Activated naive CD4-positive, alpha-beta T cell treated with anti-CD3 and anti-CD28 coated beads, Interleukin-2, amount 50 U/mL, for 24 hours (primary cell): ENCODE results near the gene GPC6.
"Not testable (repeated sequence)": the region's sequence is repeated elsewhere in the genome, so short reads cannot be mapped to it uniquely, and the experiment has no call there.

Experiments
- H3K27ac Mint-ChIP-seq: one replicate; pipeline ENCODE4 v1.8.0; 2021; ENCODE audit warnings: mild to moderate bottlenecking, mixed read lengths
- H3K27me3 Mint-ChIP-seq: one replicate; pipeline ENCODE4 v1.8.0; 2021; ENCODE audit warnings: mixed read lengths
- H3K36me3 Mint-ChIP-seq: one replicate; pipeline ENCODE4 v1.8.0; 2021; ENCODE audit warnings: mixed read lengths
- H3K4me1 Mint-ChIP-seq: one replicate; pipeline ENCODE4 v1.8.0; 2021; ENCODE audit warnings: mixed read lengths
- H3K4me3 Mint-ChIP-seq: one replicate; pipeline ENCODE4 v1.8.0; 2021; ENCODE audit warnings: mild to moderate bottlenecking, mixed read lengths
- H3K9me3 Mint-ChIP-seq: one replicate; pipeline ENCODE4 v1.8.0; 2021; ENCODE audit warnings: mixed read lengths

The GPC6 gene

DNA sequence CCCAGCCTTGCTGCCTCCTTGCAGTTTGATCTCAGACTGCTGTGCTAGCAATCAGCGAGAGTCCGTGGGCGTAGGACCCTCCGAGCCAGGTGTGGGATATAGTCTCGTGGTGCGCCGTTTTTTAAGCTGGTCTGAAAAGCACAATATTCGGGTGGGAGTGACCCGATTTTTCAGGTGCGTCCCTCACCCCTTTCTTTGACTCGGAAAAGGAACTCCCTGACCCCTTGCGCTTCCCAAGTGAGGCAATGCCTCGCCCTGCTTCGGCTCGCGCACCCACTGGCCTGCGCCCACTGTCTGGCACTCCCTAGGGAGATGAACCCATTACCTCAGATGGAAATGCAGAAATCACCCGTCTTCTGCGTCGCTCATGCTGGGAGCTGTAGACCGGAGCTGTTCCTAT is 269.5 kb downstream of the GPC6 start:
- H3K4me1 Mint-ChIP-seq, H3K4me3 Mint-ChIP-seq, H3K27ac Mint-ChIP-seq, H3K9me3 Mint-ChIP-seq, H3K36me3 Mint-ChIP-seq, H3K27me3 Mint-ChIP-seq: not testable (repeated sequence)

DNA sequence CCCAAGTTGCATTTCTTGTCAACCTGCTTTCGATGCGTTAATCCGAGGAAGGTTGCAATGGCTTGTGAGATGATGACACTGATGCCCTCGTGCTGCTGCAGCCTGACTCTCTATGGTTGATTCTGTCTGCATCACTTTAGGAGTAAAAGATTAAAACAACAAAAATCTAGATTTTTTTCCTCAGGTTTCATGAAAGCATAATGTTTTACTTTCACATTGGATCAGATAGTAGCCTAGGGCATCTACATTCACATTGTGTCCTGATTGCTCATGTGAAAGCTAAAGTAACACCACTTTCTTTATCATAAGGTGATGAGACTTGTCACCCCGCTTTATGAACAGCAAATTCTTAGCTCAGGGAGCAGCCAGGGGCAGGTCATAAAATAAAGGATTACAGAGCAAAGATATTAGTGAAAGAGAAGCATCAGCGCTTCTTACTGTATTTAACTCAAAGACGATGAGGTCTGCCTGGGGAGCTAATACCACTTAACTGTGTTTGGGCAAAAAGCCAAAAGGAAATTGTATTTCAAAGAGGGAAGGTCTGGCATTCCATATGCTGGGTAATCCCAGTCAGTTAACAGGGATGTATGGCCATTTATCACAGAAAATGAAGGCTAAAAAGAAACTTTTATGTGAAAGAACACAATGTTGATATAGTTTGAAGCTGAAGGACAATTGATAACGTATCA is 270.5 kb downstream of the GPC6 start:
- Mint-ChIP-seq H3K4me1 (no peaks in the 10 kb centered on the region), H3K27me3 (peaks cover 5% of the 10 kb centered on the region), H3K36me3 (no peaks in the 10 kb centered on the region), H3K9me3 (no peaks in the 10 kb centered on the region), H3K4me3 (no peak overlapping the region), H3K27ac (no peak overlapping the region)

DNA sequence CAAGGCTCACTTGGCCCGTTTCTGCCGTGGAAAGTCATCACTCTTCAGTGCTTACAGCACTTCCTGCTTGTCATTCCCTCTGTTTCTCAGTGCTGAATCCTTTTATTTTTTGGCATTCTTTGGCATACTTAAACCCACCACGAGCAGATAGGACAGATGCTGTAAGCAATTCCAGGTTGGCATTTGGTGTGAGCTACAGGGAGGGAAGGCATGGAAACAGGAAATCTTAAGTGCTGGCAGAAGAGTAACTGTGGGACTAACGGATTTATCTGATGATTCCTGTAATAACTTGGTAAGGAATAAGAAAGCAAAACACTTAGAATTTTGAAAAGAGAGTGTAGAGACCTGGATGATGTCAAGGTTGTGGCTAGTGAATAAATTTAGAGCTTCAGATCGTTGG is 273.4 kb downstream of the GPC6 start:
- Mint-ChIP-seq H3K4me1 (no peaks in the 10 kb centered on the region), H3K27ac (no peak overlapping the region), H3K27me3 (peaks cover 5% of the 10 kb centered on the region), H3K36me3 (no peaks in the 10 kb centered on the region), H3K9me3 (no peaks in the 10 kb centered on the region), H3K4me3 (no peak overlapping the region)

DNA sequence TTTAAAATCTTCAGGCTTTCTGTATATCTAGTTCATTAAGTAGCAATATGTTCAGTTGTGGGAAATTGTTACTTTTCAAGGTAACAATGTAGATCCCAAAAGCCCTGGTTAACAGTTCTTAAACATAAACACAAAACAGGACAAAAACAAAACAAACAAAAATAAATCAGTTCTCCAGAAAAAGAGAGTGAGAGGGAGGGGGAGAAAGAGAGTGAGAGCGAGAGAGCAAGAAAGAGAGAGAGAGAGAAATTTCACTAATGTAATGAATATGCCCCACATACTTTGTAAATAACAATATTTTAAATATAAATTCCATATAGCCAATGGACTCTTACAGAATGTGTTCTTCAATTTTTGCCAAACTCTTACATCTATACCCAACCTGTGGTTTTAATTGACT is 275.5 kb downstream of the GPC6 start:
- no peaks in the 10 kb centered on the region for H3K9me3 Mint-ChIP-seq
- H3K36me3 Mint-ChIP-seq: no peaks in the 10 kb centered on the region

DNA sequence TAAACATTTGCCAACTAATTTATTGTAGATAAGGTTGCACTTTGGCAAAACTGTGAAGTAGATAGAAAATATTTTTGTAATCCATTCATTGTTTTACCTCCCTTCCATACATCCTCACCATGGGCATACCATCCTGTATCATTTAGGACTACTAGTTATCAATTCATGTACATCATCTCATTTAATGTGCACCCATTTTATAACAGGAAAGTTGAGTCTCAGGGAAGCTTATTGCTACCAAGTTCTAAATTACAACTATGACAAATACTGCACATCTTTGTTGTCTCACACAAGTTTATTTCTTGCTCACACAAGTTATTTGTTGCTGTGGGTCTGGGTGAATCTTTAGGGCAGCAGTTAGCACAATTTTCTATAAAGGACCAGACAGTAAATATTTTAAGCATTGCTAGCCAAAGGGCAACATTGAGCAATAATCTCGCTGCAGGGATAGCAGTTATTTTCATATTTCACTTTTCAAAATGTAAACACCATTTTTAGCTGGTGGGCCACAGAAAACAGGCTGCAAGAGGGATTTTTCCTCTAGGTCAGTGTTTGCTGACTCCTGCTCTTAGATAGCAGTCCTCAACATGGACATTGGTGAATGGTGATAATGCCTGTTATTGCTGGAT is 276.5 kb downstream of the GPC6 start:
- Mint-ChIP-seq H3K9me3 (no peaks in the 10 kb centered on the region), H3K36me3 (no peaks in the 10 kb centered on the region)

More for the DNA sequence above, 275.5 kb downstream of the GPC6 start:
- Mint-ChIP-seq H3K27ac (no peak overlapping the region), H3K4me3 (no peak overlapping the region), H3K27me3 (peaks cover 5% of the 10 kb centered on the region), H3K4me1 (no peaks in the 10 kb centered on the region)

DNA sequence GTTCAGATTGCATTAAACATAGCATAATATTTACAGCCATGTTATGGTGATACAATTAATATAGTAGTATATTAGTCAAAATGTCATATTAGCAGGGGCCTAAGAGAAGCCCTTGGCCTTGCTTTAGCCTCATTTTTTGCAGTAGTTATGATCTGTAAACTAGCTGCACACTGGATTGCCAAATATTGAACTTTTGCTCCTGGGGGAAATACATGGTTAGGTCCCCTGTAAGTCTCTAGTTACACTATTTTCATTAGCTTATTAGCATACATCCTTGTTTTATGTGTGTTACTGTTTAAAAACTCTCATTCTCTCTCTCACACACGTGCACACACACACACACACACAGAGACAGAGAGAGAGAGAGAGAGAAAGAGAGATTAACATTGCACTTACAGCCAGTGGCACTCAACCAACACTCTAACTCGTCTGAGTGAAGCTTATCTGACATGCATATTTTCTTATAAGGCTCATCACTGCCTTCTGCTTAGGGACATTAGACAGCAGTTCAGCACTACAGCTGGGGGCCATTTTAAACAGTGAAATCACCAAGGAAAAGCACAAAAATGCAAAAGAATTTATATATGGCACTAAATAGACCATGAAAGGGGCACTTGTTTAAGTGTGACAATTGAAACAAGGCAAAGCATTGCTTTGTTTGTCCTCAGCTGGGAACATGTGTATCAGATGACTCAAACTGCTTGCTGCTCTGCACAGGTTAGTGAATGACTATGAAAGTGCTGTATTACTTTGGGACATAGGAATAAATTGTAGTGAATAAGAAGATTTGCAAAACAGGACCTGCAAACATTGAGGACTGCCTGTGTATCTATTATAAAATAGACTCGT is 278.7 kb downstream of the GPC6 start:
- no peak overlapping the region for H3K4me3 Mint-ChIP-seq
- no peaks in the 10 kb centered on the region for H3K4me1 Mint-ChIP-seq
- no peaks in the 10 kb centered on the region for H3K27me3 Mint-ChIP-seq
- no peak overlapping the region for H3K27ac Mint-ChIP-seq
- no peaks in the 10 kb centered on the region for H3K36me3 Mint-ChIP-seq
- no peaks in the 10 kb centered on the region for H3K9me3 Mint-ChIP-seq

More for the DNA sequence above, 276.5 kb downstream of the GPC6 start:
- Mint-ChIP-seq H3K4me3 (no peak overlapping the region), H3K4me1 (no peaks in the 10 kb centered on the region), H3K27ac (no peak overlapping the region), H3K27me3 (peaks cover 5% of the 10 kb centered on the region)

DNA sequence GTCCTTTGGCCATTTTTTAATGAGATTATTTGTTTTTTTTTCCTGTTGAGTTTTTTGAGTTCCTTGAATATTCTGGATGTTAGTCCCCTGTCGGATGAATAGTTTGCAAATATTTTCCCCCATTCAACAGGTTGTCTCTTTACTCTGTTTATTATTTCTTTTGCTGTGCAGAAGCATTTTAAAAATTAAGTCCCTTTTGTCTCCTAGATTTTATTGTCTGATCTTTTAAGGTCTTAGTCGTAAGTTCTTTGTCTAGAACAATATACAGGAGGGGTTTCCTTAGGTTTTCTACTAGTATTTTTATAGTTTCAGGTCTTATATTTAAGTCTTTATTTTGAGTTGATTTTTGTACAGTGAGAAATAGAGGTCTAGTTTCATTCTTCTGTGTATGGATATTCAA is 284.4 kb downstream of the GPC6 start:
- Mint-ChIP-seq H3K4me3 (no peak overlapping the region), H3K9me3 (no peaks in the 10 kb centered on the region), H3K36me3 (no peaks in the 10 kb centered on the region), H3K27me3 (peaks cover 3% of the 10 kb centered on the region), H3K4me1 (no peaks in the 10 kb centered on the region), H3K27ac (no peak overlapping the region)

DNA sequence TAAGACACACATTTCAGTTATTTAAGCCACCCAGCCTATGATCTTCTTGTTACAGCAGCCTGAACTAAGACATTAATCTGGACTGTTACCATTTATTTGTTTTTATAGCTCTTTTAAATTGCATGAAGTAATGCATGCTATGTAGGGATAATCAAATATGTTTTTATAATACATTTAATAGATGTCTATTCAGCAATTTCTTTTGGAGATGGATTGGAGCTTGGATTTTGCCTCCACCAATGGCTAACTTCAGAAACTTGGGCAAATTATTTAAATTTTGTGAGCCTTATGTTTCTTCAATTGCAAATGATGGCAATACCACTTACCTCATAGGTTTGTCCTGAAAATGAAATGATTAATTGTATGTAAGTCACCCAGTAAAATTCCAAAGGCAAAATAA is 288.7 kb downstream of the GPC6 start:
- H3K27ac Mint-ChIP-seq: no peak overlapping the region
- H3K9me3 Mint-ChIP-seq: no peaks in the 10 kb centered on the region
- H3K36me3 Mint-ChIP-seq: no peaks in the 10 kb centered on the region
- H3K4me1 Mint-ChIP-seq: no peaks in the 10 kb centered on the region
- peaks cover 3% of the 10 kb centered on the region for H3K27me3 Mint-ChIP-seq
- no peak overlapping the region for H3K4me3 Mint-ChIP-seq

DNA sequence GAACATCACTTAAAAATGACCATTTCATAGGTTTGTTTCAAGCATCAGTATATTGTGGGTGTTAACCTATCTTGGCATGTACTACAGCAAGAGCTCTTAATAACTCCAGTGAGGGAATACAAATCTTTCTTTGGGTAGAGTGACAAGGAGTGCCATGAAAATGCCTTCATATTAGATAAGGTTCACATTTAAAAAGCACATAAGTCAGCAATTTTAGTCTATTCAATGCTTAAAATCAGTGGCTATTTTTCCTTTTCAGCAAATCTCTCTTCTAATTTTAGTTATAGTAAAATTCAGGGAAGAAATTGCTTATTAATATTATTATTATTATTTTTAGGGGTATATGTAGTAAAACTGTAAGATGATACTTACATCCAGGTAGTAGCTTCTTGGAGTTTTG is 291.1 kb downstream of the GPC6 start:
- Mint-ChIP-seq H3K4me1 (no peaks in the 10 kb centered on the region), H3K27ac (no peak overlapping the region)

DNA sequence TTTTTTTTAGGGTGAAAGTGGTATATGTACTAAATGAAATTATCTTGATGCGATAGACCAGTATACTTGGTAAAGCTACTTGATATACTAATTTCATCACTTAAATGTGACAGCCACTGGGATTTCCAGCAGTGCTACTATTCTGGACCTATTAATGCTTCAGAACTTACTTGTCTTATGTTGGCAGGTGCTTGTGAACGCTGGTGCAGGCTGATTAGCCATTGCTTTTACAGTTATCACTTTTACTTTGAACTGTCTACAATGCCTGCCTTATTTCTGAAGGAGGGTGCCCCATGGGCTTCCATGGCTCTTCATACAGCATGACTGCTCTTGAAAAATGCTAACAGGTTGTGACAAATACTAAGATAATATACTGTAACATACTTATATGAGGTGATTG is 294.7 kb downstream of the GPC6 start:
- Mint-ChIP-seq H3K27me3 (peaks cover 1% of the 10 kb centered on the region), H3K4me1 (no peaks in the 10 kb centered on the region), H3K4me3 (no peak overlapping the region), H3K27ac (no peak overlapping the region), H3K9me3 (no peaks in the 10 kb centered on the region), H3K36me3 (no peaks in the 10 kb centered on the region)

More for the DNA sequence above, 291.1 kb downstream of the GPC6 start:
- no peaks in the 10 kb centered on the region for H3K36me3 Mint-ChIP-seq
- H3K9me3 Mint-ChIP-seq: no peaks in the 10 kb centered on the region
- peaks cover 3% of the 10 kb centered on the region for H3K27me3 Mint-ChIP-seq
- H3K4me3 Mint-ChIP-seq: no peak overlapping the region

DNA sequence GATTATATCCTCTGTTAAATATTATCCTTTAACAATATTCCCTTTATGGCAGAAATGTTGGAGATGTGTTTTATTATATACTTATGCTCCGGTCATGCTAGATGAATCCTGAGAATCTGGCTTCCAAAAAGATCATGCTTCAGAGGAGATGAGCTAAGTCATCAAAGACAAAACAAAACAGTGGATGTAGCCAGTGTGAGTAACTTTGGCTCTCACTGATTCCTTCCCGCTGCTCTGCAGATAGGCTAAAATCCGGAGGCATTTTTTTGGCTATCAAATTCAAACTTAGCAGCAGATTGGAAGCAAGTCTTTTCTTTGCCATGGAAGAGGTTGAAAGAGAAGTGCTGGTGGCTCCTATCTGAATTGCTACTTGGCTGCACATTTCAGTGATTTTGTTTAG is 295.9 kb downstream of the GPC6 start:
- Mint-ChIP-seq H3K27me3 (peaks cover 1% of the 10 kb centered on the region), H3K9me3 (no peaks in the 10 kb centered on the region), H3K4me3 (no peak overlapping the region), H3K27ac (peak overlapping the region; percentile 43), H3K36me3 (no peaks in the 10 kb centered on the region), H3K4me1 (no peaks in the 10 kb centered on the region)

DNA sequence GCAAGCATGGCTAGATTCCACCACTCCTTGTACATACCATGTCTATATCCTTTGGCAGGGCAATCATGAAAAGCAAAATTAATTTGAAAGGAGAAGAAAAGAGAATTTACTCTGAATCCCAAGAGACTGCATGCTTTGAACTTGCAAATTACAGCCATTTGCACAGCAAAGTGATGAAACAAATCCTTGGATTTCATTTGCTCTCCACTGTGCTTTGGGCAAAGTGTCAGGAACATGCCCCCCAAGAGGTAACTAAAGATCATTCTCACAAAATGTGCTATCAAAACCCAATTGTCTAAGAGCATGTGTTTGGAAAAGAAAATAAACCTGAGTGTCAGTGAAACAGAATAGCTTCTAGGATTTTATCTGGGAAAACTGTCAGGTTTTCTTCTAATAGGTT is 298.5 kb downstream of the GPC6 start:
- no peak overlapping the region for H3K27ac Mint-ChIP-seq
- H3K27me3 Mint-ChIP-seq: peaks cover 1% of the 10 kb centered on the region
- H3K4me1 Mint-ChIP-seq: no peaks in the 10 kb centered on the region
- no peaks in the 10 kb centered on the region for H3K9me3 Mint-ChIP-seq
- H3K4me3 Mint-ChIP-seq: no peak overlapping the region
- H3K36me3 Mint-ChIP-seq: no peaks in the 10 kb centered on the region

DNA sequence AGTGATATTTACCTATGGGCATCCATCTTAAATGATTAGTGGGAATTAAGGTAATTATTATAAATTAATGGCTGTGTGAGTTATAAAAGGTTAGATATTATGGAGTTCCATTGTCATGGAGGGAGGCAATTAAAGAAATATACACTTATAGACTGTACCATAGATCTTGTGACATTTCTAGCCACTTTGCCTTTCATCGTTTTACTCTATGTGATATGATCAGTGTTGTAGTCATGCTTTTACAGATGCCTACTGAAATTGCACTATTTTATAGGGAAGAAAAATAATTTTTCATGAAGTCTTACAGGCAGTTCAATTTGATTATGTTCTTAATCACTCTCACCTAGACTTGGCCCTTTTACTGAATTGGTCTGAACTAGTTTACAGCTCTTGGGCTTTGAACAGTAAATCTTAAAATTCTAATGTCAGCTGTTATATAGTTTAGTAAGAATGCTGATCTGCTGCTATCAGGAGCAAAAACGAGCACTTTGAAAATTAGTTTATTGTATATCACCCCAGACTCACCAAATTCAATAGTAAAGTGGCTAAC is 301.2 kb downstream of the GPC6 start:
- no peaks in the 10 kb centered on the region for H3K9me3 Mint-ChIP-seq
- H3K4me3 Mint-ChIP-seq: no peak overlapping the region
- no peaks in the 10 kb centered on the region for H3K27me3 Mint-ChIP-seq
- H3K36me3 Mint-ChIP-seq: no peaks in the 10 kb centered on the region
- H3K4me1 Mint-ChIP-seq: no peaks in the 10 kb centered on the region
- no peak overlapping the region for H3K27ac Mint-ChIP-seq

DNA sequence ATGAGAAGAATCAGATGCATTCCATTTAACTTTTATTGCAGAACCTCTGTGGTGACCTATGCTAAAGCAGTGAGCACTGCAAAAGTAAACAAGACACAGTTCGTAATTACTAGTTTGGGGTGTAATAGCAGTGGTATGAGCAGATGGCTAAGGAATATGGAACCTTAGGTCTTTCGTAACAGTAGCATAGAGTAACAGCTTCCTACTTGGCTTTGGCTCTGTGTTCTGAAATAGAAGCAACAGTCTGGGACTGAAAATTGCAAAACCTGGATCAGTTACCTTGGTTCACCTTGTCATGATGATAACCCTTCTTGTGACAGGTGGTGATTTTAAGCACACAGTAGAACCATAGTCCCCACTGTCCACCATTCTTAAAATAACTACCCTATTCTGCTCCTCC is 303.4 kb downstream of the GPC6 start:
- Mint-ChIP-seq H3K4me1 (no peaks in the 10 kb centered on the region), H3K27me3 (no peaks in the 10 kb centered on the region), H3K9me3 (no peaks in the 10 kb centered on the region), H3K4me3 (no peak overlapping the region), H3K36me3 (no peaks in the 10 kb centered on the region), H3K27ac (no peak overlapping the region)

DNA sequence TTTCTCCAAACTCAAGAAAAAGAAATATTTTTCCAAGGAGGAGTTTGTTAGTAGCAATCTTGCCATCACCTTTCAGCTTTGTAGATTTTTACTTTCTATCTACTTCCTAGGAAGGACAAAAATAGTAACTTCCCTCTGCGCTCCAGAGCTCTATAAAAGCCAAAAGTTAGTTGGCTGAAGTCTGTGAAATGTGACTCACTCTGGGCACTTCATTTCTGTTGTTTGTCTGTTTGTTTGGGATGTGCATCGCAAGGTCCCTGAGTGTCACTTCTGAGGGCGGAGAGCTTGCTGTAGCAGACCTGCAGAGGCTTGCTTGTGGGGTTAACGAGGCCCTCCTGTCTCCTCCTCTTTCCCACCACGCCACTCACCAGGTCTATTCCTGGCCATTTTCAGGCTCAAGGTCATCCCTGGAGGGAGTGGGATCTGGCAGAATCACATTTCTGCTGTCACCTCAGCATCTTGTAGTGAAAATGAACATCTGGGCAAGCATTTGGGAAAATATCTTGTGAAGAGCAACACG is 307.6 kb downstream of the GPC6 start:
- H3K36me3 Mint-ChIP-seq: no peaks in the 10 kb centered on the region
- peaks cover 5% of the 10 kb centered on the region for H3K9me3 Mint-ChIP-seq
- no peak overlapping the region for H3K27ac Mint-ChIP-seq
- no peaks in the 10 kb centered on the region for H3K4me1 Mint-ChIP-seq
- no peaks in the 10 kb centered on the region for H3K27me3 Mint-ChIP-seq
- no peak overlapping the region for H3K4me3 Mint-ChIP-seq

DNA sequence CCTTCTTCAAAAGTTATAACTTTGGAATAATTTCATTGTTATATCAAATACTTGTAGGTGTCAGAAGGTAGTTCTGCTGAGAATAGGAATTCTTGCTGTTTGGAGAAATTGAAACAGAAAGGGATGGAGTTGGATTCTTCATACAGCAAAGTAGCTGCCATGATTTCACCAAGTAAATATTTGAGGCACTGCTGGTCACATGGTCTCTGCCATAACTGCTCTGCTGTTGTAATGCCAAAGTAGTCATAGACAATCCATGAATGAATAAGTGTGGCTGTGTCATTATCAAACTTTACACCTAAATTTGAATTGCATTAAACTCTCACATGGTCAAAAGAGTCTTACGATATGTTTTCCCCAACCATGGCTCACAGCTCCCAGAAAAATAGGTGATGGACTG is 308.6 kb downstream of the GPC6 start:
- Mint-ChIP-seq H3K27me3 (no peaks in the 10 kb centered on the region), H3K4me1 (no peaks in the 10 kb centered on the region), H3K4me3 (no peak overlapping the region), H3K27ac (no peak overlapping the region), H3K36me3 (no peaks in the 10 kb centered on the region), H3K9me3 (peaks cover 5% of the 10 kb centered on the region)
